ENCODE data around the gene CCDC85A.

GRCh38 chr2:56210291-56210690 is 26.5 kb downstream of the CCDC85A start:
- no peak for TF ChIP-seq CTCF (IDR thresholded peaks at IDR 0.05)
- TF ChIP-seq RAD21 (IDR thresholded peaks at IDR 0.05; ENCODE audit: low read length), result no peak
- no peak for TF ChIP-seq EP300 (IDR thresholded peaks at IDR 0.05; ENCODE audit: borderline replicate concordance in 1 of 2, low read depth in 1 of 2, low read length in 1 of 2)
- TF ChIP-seq POLR2AphosphoS5 (IDR thresholded peaks at IDR 0.05; ENCODE audit: low read depth, low read length), result no peak
- TF ChIP-seq PBX3 (IDR thresholded peaks at IDR 0.05), result no peak
- no peak for TF ChIP-seq SIN3A (IDR thresholded peaks at IDR 0.05; ENCODE audit: borderline replicate concordance, low read depth, low read length)
- TF ChIP-seq RCOR1 (IDR thresholded peaks at IDR 0.05; ENCODE audit: low read length), result no peak

All from SK-N-SH (cell line).